ENCODE measurements around the gene ETFA.
"Not testable (repeated sequence)": the region's sequence is repeated elsewhere in the genome, so short reads cannot be mapped to it uniquely, and the experiment has no call there.

ETFA gene

DNA sequence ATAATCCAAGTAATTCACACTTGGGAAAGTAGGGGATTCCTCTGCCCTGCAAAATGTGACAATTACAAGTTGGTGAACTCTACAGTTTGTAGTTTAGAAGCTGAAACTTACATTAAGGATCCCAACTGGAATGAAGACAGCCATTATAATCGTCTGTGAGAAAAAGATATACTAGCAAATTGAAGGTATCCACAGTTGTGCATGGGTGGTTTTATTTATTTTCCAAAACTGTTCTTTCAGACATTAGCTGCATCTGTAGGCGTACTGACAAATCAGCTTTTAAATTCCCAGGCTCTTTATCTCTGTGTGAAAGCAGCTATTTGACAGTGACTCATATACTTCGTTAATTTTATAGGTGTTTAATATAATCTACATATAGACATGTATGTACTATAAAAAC lies 12.8 kb upstream of the ETFA start:
- no peak for DNase-seq (ENCODE audit: low spot score)

DNA sequence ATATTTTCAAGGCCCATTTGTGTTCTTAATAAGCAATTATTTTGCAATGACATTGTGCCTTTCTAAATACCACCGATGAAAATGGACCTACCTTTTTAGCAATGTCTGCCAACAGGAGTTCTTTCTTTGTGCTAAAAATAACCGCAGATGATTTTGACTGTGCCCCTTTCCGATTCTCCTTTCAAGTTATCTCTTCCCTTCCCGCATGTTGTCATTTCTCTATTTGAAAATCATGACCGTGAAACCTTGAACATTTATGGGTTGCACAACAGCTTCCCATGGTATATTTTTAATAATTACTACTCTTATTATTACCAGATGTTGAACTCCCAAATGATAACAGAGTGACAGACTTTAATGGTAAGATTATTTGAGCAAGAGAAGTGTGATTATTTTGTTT lies 10.3 kb upstream of the ETFA start:
- DNase-seq (ENCODE audit: low spot score): no peak

DNA sequence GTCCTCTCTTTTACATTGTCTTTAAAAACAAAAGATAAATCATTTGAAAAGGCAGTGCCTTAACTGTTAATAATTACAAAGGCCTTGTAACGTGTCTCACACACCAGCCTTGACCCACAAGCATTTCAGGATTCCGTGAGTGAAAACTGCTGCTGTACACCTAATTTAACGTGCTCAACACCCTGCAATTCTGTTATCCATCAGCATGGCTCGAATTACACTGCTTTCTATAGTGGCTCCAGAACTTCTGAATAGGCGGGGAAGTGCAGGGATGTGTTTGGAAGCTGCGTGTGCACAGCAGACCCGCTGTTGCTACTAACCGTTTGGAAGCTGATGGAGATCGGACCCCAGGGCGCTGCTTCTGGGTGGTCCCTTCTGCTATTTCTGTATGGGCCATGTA lies 9.9 kb upstream of the ETFA start:
- DNase-seq (ENCODE audit: low spot score): no peak

DNA sequence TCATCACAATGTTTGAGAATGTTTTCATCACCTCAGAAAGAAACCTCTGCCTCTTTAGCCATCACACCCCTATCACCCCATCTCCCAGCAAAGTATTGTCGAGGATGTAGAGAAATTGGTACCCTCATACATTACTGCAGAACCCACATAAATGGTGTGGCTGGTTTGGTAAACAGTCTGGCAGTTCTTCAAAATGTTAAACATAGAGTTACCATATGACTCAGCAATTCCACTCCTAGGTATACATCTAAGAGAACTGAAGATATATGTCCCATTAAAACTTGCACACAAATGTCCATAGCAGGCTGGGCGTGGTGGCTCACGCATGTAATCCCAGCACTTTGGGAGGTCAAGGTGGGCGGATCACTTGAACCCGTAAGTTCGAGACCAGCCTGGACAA lies 8.7 kb upstream of the ETFA start:
- DNase-seq (ENCODE audit: low spot score): no peak

DNA sequence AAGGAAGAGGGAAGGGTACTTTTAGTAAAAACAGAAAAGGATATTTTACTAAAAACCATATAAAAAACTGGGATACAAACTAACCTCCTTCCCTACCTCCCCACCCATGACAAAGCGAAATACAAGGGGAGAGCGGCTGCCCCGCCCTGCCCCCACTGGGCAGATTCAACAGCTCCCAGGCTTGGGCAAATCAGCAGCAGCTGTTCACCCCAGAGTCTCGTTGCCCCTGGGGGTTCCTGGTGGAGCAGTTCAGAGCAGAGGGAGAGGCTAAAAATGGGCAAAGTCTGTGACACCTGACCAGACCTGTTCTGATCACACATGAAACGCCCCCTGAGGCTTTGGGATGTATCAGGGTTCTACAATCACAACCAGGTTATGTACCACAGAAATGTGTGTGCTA lies 2.5 kb upstream of the ETFA start:
- DNase-seq (ENCODE audit: low spot score): no peak

DNA sequence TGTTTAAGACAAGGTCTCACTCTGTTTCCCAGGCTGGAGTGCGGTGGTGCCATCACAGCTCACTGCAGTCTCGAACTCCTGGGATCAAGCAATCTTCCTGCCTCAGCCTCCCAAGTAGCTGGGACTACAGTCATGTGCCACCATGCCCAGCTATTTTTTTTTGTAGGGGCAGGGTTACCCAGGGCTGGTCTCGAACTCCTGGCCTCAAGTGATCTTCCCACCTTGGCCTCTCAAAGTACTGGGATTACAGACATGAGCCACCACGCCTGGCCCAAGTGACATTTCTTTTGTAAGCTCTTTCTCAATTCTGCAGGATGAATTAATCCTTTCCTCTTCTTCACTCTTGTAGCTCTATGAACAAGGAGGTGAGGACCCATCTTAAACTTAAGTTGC lies 1.9 kb upstream of the ETFA start:
- not testable (repeated sequence) for DNase-seq (ENCODE audit: low spot score)

DNA sequence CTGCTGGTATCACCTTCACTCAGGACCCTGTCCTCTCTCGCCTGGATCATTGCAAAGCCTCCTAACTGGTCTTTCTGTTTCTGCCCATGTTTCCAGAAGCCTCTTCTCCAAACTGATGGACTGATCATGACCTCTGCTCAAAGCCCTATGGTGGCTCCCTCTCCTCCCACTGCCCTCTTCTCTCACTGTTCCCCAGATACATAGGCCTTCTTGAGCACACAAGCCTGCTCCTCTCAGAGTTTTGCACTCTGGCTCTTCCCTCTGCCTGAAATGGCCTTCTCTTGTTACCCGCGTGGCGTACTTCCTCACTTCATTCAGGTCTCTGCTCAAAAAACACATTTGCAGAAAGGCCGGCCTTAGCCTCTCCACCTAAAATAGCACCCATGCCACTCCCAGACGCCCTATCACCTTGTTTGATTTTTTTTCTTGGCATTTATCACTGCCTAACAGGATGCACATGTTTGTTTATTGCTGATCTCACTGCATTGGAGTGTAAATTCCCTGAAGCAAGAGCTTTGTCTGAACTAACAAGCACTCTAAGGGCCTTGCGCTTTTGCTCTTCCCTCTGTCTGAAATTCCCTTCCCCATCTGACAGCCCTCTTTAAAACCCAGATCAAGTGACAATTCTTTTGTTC lies 1.4 kb upstream of the ETFA start:
- DNase-seq (ENCODE audit: low spot score): peak; percentile 7

DNA sequence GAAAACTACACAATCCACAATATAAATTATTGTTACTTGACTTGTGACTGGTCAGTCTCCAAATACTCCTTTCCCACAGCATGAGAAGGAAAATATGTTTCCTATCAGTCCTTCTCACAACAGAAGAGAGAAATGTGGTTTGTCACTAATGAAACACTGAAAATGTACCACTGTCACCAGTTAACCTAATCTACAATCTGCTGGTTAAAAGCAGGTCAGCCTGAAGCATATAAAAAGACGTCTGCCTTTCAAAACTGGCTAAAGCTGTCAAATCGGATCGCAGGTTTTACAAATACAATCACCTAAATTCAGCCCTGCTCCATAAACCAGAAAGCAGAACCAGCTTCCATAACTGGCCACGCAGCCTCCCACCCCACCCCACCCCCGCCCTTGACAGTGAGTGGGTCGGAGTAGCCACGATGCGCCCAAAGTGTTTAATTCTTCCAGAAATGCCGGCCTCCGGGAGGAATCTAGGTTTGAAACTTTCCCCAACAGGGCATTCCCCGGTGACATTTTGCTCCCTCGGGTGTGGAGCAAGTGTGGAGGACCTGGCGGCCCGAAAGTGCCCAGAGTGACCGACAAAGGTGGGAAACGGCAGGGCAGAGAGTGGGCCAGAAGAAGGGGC lies 682 bp downstream of the ETFA start:
- DNase-seq (ENCODE audit: low spot score): peak; percentile 16

DNA sequence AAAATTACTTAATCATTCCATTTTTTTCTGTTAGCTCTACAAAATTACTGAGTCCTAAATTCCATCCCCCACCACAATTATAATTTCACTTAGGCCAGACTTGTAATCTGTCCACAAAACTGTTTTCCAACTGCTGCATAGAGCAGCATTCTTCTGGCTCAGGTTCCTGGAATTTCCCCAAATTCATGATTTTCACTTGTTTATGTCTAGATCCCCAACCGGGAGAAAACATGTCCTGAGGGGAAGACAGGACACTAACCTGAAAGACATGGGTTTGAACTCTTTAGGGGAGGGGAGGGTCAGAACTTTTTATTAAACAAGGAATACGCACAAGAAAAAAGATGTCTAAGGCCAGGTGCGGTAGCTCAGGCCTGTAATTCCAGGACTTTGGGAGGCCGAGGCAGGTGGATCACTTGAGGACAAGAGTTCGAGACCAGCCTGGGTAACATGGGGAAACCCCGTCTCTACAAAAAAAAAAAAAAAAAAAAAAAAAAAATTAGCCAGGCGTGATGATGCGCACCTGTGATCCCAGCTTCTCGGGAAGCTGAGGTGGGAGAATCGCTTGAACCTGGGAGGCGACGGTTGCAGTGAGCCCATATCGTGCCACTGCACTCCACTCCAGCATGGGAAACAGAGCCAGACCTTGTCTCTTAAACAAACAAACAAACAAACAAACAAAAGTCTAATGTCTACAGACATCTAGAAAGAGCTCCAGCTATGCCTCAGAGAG lies 1.5 kb downstream of the ETFA start:
- DNase-seq (ENCODE audit: low spot score): no peak

DNA sequence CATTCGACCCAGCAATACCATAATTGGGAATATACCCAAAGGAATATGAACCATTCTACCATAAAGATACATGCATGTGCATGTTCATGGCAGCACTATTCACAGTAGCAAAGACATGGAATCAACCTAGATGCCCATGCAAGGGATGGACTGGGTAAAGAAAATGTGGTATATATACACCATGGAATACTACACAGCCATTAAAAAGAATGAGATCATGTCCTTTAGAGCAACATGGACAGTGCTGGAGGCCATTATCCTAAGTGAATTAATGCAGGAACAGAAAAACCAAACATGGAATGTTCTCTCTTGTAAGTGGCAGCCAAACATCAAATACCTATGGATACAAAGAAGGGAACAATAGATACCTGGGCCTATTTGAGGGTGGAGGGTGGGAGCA lies 7.4 kb downstream of the ETFA start:
- DNase-seq (ENCODE audit: low spot score): no peak

DNA sequence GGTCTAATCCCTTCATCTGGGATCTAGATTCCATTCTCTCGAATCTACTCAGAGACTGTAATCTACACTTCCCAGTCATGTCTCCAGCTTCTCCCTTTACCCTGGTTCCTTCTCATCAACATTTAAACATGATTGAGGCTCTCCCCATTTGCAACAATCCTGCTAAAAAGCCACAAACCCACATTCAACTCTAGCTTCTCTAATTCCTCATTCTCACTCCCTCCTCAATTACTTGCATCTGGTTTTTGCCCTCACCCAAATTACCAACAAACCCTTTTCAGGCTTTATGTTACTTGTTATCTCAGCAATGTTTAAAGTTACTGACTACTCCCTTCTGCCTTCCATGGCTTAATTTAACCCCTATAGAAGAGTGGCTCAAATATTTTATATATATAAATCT lies 11.5 kb downstream of the ETFA start:
- no peak for DNase-seq (ENCODE audit: low spot score)

DNA sequence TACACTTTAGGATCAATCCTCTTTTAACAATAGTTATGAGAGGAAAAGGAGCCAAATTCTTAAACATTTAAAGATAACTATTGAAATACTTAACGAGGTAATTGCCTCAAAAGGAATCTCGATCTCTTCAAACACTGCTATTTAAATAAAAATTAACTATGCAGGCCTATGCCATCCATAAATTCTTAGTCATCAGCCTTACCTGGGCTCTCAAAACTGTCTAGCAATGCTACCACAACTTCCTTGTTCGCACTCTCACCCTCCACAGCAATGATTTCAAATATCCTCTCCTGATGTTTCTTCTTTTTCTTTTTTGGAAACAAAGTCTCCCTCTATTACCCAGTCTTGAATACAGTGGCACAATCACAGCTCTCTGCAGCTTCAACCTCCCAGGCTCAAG lies 12.3 kb downstream of the ETFA start:
- no peak for DNase-seq (ENCODE audit: low spot score)

DNA sequence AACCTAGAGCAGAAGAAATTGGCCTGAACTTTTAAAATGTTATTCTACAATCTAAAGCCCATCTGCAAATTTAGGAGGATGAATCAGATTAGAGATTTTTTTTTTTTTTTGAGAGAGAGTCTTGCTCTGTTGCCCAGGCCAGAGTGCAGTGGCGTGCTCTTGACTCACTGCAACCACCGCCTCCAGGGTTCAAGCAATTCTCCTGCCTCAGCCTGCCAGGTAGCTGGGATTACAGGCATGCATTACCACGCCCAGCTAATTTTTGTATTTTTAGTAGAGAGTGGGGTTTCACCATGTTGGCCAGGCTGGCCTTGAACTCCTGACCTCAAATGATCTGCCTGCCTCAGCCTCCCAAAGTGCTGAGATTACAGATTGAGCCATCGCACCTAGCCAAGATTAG lies 13.3 kb downstream of the ETFA start:
- not testable (repeated sequence) for DNase-seq (ENCODE audit: low spot score)

DNA sequence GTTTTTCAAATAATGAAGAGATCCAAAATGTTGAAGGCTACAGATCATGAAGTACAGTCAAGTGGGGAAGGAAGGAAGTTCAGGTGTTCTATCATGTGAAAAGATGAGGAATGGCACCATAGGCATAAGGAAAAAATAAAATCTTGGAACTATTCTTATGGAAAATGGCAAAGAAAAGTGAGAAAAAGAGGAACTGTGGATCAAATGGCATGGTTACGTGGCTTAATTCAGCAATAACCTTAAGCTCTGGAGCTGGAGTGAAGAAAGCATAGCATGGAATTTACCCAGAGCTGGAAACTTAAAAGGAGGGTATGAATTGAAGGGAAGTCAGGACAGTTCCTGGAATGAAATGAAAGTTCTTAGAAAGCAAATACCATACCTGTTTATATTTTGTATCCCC lies 14.4 kb downstream of the ETFA start:
- DNase-seq (ENCODE audit: low spot score): no peak

DNA sequence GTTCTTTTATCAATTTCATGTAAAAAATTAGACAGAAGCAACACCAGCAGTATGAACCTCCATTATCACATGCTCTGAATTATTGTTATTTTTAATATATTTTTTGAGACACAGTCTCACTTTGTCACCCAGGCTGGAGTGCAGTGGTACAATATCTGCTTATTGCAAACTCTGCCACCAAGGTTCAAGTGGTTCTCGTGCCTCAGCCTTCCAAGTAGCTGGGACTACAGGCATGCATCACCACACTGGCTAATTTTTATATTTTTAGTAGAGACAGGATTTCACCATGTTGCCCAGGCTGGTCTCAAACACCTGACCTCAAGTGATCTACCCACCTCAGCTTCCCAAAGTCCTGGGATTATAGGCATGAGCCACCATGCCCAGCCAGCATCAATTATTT lies 16.8 kb downstream of the ETFA start:
- DNase-seq (ENCODE audit: low spot score): not testable (repeated sequence)

DNA sequence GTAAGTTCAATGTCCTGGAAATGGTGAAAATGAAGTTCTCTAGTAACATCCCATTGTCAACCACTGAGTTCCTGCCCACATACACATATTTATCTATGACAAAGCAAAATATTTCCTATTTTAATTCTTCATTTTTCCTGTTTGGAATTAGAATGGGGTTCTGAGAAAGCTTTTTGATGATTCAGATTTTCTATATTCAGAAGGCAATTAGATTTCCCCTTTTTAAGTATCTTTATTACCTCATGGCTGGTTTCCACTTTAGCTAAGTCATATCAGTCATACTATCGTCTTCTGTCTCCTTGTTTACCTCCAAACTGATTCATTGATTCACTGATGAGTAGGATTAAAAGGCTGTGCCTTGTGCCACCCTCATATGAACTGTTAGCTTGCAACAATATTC lies 17.9 kb downstream of the ETFA start:
- no peak for DNase-seq (ENCODE audit: low spot score)

DNA sequence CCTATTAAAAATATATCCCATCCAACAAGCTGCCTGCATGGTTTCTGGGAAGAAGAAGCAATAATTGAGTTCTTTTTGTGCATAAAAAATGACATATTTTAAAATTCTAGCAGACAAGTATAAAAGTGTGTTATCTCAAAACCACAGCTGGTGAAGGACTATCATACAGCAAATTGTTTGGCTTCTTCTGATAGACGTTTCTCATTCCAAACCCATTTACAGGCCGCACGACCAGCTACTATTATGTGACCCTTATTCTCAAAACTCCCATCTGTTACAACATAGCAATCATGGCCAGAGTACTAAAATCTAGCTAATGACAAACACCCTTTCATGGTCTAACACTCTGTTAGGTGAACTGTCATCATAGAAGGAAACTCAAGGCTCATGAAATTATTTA lies 21.7 kb downstream of the ETFA start:
- DNase-seq (ENCODE audit: low spot score): no peak

DNA sequence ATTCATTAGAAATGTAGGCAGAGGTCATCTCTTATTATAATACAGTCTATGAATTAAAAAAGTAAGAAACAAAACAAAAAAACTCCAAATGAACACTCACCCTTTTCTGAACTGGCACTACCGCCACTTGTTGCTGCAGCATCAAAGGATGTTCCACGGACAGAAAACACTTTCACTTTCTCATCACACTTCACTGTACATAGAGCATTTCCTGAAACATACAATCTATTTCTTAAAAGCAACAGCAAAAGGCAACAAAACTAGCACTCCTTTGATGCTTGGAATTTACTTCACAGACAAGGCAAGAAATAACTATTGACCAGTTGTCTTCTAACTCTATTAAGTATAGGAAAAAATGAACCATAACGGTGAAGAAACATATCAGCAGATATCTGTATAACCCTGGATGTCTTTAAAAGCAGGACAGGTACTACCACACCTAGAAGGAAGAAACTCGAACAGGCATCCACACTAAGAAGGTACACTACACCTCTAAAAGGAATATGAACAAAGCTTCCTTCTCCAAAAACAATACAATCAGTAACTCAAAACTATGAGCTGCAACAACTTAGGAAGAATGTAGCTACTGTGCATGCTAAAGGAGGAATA lies 24.9 kb downstream of the ETFA start:
- peak; percentile 7 for DNase-seq (ENCODE audit: low spot score)

DNA sequence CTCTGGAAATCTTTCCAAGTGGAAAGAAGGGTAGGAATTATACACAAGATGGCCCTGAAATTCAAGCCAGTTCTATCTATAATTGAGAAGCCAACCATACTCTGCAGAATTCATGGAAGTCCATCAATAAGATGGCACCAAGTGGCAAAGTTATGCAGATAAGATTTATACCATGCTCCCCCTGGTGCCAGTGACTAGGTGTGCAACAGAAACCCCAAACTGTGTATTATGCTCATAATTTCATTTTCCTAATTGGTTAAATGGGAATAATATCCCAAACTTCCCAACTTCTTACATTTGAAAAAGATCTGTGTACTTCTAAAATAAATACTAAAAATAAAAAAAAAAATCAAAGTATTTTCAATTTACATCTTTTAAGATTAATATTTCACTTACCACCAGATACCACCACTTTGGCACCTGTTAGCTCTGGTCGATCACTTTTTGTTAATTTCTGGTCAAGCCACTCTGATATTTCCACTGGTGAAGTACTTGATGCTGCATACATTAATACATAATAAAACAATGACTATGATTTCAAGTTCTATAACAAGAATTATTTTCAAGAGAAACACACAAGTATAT lies 25.9 kb downstream of the ETFA start:
- DNase-seq (ENCODE audit: low spot score): peak; percentile 10

DNA sequence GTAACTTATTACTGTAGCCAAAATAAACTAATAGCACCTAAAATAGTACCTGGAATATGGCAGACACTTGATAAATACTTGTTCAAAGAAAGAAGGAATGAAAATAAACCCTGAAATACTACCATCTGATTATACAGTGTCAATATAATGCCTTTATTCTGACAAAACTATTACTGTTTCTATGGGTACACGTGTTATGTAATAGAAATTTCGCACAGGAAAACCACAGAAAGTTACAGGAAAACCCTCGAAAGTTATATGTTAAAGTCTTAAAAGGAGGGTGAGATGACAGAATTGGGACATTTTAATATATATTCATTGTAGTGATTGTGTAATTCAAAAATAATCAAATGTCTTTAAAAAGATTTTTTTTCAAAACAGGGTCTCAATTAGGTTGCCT lies 28.8 kb downstream of the ETFA start:
- no peak for DNase-seq (ENCODE audit: low spot score)

DNA sequence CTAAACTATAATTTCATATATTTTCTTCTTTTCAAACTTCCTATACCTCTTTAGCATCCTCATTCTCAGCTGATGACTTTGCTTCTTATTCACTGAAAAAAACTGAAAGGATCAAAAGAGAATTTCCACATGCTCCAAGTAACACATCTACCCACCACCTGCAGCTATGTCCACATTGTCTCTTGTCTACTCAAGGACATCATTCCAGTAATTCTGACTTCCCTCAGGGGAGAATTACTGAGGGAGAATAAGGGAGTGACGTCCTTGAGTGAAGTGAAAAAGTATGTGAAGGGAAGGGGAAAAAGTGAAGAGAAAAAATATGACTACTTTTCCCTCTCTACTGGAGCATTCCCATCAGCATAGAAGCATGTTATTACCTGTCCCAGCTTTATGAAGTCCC lies 32.6 kb downstream of the ETFA start:
- no peak for DNase-seq (ENCODE audit: low spot score)

DNA sequence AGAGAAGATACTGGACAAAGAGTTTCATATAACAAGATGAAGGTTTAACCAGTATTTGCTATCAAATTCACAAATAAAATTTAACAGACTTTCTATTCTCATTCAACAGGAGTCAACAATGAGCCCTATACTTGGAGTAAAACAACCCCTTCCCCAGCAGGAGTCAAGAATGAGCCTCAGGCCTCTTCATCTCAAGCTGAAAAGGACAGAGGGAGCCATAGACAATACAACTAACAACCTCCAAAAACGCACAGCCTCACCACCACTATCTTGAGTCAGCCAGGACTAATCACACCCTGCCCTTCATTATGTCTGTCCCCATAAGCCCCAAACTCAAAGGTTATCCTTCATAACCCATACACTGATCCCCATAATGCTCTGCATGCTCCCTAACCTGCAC lies 36.4 kb downstream of the ETFA start:
- no peak for DNase-seq (ENCODE audit: low spot score)

DNA sequence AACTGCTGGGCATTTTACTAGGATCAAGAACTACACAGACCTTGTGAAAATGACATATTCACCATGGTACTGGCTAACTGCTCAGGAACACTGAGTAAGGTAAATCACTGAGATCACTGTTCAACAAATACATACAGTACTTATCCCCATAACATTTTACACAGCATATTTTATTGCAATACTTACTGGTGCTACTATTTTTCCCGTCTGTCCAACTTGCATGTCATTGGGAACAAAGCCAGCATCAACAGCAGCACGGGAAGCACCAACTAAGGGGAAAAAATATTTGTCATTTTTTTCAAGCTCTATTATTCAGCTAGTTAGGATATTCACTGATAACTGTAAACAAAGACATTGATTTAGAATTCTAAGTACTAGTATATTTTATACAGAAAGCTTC lies 37.0 kb downstream of the ETFA start:
- no peak for DNase-seq (ENCODE audit: low spot score)

Data from SW480 (cell line).